Fibroblast of skin of left quadriceps (primary cell): ENCODE results near the gene BCKDK.

ENCODE experiments used
- DNase-seq, 2 experiments: peaks; one replicate each; pipeline ENCODE4 v3.0.0-alpha.2; 2013; ENCODE audit warnings: low read depth in 2 of 2

The BCKDK gene

GRCh38 chr16:31108035-31108793, at the start of gene BCKDK:
TSS of gene BCKDK (plus strand) at chr16:31108386. CDS start at chr16:31109224, 838 bp downstream.
- DNase-seq: peak; percentile 33 to 44

GRCh38 chr16:31061126-31061812, 46.9 kb upstream of the BCKDK start:
- DNase-seq: no peak

DNA sequence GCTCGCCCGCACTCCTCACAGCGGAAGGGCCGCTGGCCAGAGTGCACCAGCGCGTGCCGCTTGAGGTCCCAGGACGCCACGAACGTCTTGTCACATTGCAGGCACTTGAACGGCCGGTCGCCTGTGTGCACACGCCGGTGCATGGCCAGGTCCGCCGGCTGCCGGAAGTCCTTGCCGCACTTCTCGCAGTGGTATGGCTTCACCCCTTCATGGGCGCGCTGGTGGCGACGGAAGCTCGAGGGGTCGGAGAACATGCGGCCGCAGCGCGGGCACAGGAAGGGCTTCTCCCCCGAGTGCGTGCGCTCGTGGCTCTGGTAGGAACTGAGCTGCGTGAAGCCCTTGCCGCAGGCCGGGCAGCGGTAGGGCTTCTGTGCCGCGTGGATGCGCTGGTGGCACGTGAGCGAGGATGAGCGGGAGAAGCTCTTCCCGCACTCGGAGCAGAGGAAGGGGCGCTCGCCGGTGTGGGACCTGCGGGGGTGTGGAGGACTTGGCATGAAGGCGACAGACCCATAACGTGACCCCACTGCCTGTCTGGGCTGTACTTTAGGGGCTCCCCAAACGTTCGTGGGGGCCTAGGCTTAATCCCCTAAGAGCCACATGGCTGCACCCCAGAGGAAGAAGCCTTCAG, 46.3 kb upstream of the BCKDK start:
- no peak for DNase-seq

DNA sequence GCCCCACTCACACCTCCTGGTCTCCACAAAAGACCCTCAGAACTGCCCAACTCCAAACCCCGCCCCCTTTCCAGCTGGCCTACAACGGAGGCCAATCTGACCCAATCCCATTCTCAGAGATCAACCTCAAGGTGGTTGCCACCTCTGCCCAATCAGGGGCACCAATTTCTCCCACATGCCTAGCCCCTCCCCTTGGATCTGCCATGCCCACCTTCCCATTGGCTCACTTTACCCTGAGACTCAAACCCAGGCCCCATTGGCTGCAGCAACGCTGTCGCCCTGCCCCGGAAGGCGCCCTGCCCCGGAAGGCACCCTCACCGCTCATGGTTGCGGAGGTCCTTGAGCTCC, 44.7 kb upstream of the BCKDK start:
- no peak for DNase-seq

GRCh38 chr16:31063843-31064611, 44.2 kb upstream of the BCKDK start:
- DNase-seq: no peak

- peak; percentile 88 to 89 for DNase-seq
Observed at GRCh38 chr16:31064882-31065461, 43.2 kb upstream of the BCKDK start.

DNA sequence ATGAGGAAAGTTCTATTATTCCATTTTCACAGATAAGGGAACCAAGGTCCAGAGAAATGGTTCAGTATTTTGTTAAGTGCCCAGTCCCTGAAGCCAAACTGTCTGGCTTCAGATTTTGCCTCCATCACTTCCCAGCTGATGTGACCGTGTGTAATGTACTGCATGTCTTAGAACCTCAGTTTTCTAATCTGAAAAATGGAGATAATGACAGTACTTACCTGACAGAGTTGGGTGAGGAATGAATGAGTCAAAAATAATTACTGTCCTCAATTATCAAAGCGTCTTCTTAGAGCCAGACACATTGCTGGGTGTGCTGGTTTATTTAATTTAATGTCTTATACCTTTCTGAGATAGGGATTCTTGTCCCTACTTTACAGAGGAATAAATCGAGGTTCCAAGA, 40.8 kb upstream of the BCKDK start:
- DNase-seq: no peak

DNA sequence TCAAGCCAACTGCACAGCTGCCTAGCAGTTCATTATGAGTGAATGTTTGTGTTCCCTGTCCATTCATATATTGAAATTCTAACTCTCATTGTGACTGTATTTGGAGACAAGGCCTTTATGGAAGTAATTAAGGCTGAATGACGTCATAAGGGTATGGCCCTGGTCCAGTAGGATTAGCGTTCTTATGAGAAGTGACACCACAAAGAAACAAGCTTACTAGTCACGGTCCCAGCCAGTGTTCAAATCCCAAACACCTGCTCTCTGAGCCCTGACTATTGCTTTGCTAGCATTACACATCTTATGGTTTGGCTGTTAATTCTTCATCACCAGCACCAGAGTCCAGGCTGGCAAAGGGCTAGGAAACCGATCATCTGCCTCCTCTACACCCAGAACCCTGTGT, 36.3 kb upstream of the BCKDK start:
- peak; percentile 78 to 79 for DNase-seq

GRCh38 chr16:31072540-31073141, 35.5 kb upstream of the BCKDK start:
- no peak for DNase-seq

GRCh38 chr16:31073142-31073969, 34.8 kb upstream of the BCKDK start:
- DNase-seq: peak; percentile 73 to 76

DNA sequence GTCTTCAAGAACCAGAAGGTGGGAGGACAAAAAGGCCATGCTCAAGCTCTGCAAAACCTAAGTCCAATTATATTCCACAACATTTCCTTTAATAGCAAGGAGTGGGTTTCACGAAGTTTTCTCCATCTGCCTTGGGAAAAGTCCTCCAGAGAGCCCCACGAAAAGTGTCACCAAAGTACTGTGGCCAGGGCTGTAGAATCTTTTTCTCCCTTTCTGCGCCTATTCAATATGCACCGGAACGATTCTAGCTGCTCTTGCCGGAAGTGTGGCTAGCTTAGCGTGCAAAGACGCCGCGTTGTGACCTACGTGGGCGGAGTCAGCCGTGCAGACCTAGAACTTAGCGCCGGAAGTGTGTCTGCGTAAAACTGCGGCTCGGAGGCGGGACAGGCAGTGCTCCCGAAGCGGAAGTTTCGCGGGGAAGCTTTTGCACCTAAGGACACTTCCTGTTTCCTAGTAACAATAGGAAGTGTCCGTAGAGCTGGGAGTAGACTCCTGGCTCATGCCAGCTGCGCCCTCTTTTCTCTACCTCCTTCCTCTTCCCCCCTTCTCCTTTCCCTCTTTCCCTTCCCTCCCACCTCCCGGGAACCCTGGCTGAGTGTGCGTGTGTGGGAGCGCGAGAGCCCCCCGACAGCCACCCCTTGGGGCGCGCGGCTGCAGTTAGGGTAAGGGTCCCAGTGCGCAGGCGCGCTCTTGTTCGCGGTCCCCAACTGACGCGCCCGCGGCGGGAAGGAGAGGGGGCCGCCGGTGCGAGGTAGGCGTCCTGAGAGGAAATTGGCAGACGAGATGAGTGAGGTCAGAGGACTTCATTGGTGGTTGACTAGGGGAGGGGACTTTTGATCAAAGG, 34.0 kb upstream of the BCKDK start, which contains the start of the genes ZNF646 and ZNF668:
TSS of gene ZNF646 (plus strand) at position 453 of the 844 bp plus-strand sequence. CDS start 1,903 bp downstream, outside the sequence.
TSS of gene ZNF668 (minus strand) at position 271 of the 844 bp plus-strand sequence. CDS start 9,781 bp downstream, outside the sequence.
- peak; percentile 98 for DNase-seq

DNA sequence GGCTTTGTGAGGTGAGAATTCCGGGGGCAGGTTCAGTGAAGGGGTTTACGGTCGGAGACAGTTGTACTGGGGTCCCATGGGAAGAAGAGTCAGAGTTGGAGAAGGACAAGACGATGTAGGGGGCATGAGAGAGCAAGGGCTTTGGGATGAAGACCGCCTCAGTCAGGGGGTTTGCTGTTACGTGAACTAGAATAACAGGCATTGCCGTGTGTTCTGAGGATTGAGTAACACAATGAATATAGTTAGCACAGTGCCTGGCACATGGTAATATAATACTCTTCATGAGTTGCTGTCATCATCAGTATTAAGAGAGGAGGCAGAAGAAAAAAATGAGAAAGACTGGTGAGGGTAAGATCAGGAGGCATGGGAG, 33.4 kb upstream of the BCKDK start:
- DNase-seq: no peak

GRCh38 chr16:31076319-31076718, 31.9 kb upstream of the BCKDK start:
- DNase-seq: no peak

- no peak for DNase-seq
Observed at GRCh38 chr16:31077024-31077423, 31.2 kb upstream of the BCKDK start.

DNA sequence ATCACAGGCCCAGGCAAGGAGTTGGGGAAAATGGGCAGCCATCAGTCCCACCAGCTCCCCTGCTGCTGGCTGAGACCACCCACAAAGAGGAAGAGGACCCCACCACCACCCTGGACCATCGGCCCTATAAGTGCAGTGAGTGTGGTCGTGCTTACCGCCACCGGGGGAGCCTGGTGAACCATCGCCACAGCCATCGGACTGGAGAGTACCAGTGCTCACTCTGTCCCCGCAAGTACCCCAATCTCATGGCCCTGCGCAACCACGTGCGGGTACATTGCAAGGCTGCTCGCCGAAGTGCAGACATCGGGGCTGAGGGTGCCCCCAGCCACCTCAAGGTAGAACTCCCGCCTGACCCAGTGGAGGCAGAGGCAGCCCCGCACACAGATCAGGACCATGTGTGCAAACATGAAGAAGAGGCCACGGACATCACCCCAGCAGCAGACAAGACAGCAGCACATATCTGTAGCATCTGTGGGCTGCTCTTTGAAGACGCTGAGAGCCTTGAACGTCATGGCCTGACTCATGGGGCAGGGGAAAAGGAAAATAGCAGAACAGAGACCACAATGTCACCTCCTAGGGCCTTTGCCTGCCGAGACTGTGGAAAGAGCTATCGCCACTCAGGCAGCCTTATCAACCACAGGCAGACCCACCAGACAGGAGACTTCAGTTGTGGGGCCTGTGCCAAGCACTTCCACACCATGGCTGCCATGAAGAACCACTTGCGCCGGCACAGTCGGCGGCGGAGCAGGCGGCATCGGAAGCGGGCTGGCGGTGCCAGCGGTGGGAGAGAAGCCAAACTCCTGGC, 30.4 kb upstream of the BCKDK start:
- no peak for DNase-seq

GRCh38 chr16:31078597-31079341, 29.4 kb upstream of the BCKDK start:
- DNase-seq: no peak

DNA sequence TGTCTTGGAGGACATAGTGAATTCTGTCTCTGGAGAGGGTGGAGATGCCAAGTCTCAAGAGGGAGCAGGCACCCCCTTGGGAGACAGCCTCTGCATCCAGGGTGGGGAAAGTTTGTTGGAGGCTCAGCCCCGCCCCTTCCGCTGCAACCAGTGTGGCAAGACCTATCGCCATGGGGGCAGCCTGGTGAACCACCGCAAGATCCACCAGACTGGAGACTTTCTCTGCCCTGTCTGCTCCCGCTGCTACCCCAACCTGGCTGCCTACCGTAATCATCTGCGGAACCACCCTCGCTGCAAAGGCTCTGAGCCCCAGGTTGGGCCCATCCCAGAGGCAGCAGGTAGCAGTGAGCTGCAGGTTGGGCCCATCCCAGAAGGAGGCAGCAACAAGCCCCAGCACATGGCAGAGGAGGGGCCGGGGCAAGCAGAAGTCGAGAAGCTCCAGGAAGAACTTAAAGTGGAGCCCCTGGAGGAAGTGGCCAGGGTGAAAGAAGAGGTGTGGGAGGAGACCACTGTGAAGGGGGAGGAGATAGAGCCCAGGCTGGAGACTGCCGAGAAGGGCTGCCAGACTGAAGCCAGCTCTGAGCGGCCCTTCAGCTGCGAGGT, 28.7 kb upstream of the BCKDK start:
- DNase-seq: no peak
